RWPE2 (cell line): Measurements from ENCODE around the gene ELOB.

Source experiments
- ATAC-seq: fragments of 200-7000 bp; cut with Tn5 transposase; 3 replicates; pipeline ENCODE4 v1.9.1; 2021; ENCODE audit warnings: low read depth
- DNase-seq: peaks from one replicate; pipeline ENCODE4 v3.0.0-alpha.2; 2020; ENCODE audit warnings: low spot score
- H3K27ac ChIP-seq: fragments of 450-650 bp; 2 replicates; pipeline ENCODE4 v1.5.1; 2017; ENCODE audit warnings: mild to moderate bottlenecking; ENCODE audit not compliant: poor library complexity, severe bottlenecking
- H3K27me3 ChIP-seq: fragments of 250-450 bp; sonication (Bioruptor Pico); 2 replicates; pipeline ENCODE4 v1.5.1; 2021; ENCODE audit warnings: mild to moderate bottlenecking, moderate library complexity; ENCODE audit not compliant: insufficient read depth, poor library complexity, severe bottlenecking
- H3K36me3 ChIP-seq: fragments of 250-450 bp; sonication (Bioruptor Pico); 2 replicates; pipeline ENCODE4 v1.5.1; 2020; ENCODE audit warnings: low read depth, mild to moderate bottlenecking, moderate library complexity
- H3K4me1 ChIP-seq: fragments of 250-450 bp; sonication (Bioruptor Pico); 2 replicates; pipeline ENCODE4 v1.5.1; 2021; ENCODE audit warnings: mild to moderate bottlenecking, moderate library complexity; ENCODE audit not compliant: insufficient read depth, poor library complexity, severe bottlenecking
- H3K4me3 ChIP-seq: fragments of 250-450 bp; sonication (Bioruptor Pico); 2 replicates; pipeline ENCODE4 v1.5.1; 2021; ENCODE audit warnings: mild to moderate bottlenecking, moderate library complexity; ENCODE audit not compliant: severe bottlenecking
- H3K9me3 ChIP-seq: fragments of 250-450 bp; sonication (Bioruptor Pico); 2 replicates; pipeline ENCODE4 v1.5.1; 2021; ENCODE audit warnings: mild to moderate bottlenecking, moderate library complexity; ENCODE audit not compliant: severe bottlenecking
- TF ChIP-seq, protein P1 (sequence below): fragments of 450-650 bp; IDR thresholded peaks from one replicate; pipeline ENCODE4 v1.5.1; 2017; ENCODE audit warnings: mild to moderate bottlenecking, moderate library complexity; ENCODE audit not compliant: poor library complexity, severe bottlenecking

Gene ELOB

DNA sequence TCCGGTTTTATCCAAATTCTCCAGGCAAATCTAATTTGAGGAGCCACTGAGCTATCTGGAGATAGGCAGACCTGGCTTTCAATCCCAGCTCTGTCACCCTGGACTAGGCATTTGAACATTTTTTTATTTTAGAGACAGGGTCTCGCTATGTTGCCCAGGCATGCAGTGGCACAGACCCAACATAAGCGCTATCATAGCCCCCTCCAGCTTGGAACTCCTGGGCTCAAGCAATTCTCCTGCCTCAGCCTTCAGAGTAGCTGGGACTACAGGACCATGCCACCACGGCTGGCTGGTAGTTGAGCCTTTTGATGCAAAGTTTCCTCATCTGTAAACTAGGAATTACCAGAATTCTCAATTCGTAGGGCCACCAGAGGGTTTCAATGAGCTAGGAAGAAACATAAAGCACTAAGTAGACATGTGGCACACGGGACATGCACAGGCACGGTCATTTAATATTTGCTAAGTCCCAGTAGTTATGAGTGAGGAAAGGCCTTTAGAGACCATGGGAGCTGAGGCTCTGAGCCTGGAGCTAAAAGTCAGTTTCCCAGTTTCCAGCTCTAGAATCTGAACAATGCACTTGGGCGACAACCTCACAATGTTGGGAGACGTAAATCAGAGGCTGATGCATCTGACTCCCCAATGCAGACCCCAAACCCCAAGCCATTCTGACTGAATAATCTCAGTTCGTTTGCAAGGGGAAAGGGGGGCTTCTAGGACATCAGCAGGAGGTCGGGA lies 1.1 kb downstream of the ELOB start:
- TF ChIP-seq, protein P1, sequence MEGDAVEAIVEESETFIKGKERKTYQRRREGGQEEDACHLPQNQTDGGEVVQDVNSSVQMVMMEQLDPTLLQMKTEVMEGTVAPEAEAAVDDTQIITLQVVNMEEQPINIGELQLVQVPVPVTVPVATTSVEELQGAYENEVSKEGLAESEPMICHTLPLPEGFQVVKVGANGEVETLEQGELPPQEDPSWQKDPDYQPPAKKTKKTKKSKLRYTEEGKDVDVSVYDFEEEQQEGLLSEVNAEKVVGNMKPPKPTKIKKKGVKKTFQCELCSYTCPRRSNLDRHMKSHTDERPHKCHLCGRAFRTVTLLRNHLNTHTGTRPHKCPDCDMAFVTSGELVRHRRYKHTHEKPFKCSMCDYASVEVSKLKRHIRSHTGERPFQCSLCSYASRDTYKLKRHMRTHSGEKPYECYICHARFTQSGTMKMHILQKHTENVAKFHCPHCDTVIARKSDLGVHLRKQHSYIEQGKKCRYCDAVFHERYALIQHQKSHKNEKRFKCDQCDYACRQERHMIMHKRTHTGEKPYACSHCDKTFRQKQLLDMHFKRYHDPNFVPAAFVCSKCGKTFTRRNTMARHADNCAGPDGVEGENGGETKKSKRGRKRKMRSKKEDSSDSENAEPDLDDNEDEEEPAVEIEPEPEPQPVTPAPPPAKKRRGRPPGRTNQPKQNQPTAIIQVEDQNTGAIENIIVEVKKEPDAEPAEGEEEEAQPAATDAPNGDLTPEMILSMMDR = no peak
- no peaks in the 10 kb centered on the region for H3K9me3 ChIP-seq
- peak; percentile 7 for DNase-seq
- H3K27ac ChIP-seq = peak overlapping the region; percentile 88
- peaks cover 51% of the 10 kb centered on the region for H3K36me3 ChIP-seq
- peak overlapping the region; percentile 94 for H3K4me3 ChIP-seq
- H3K27me3 ChIP-seq = no peaks in the 10 kb centered on the region
- peaks cover 12% of the 10 kb centered on the region for H3K4me1 ChIP-seq
- ATAC-seq = no peak

DNA sequence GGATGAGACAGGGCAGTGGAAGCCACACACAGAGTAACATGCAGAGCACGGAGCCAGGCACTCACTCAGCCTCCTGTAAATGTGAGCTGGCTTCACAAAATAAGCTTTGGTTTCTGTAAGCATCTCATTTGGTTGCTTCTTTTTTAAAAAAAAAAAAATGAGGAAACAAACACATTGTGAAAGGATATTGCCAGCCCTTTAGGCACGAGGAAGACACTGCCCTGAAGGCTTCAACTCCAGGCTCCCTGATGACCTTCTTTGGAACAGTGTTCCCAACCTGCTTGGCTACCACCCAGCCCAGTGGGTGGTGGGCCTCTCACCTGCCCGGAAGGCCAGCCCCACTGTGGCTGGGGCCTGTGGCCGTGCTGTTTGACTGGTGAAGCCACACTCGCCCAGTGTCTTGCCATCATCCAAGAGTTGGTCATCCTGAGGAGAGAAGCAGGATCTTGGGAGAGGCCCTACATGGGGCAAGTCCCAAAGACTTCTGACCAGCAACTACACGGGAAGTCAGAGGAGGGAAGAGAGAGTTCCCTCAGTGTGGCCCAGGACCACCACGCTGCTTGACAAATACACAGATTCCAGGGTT lies 1.9 kb downstream of the ELOB start:
- Histone ChIP-seq H3K9me3 (no peaks in the 10 kb centered on the region), H3K27ac (peak overlapping the region; percentile 88), H3K4me3 (no peak overlapping the region), H3K27me3 (no peaks in the 10 kb centered on the region), H3K4me1 (peaks cover 16% of the 10 kb centered on the region), H3K36me3 (peaks cover 58% of the 10 kb centered on the region)
- TF ChIP-seq, protein P1 = no peak
- no peak for ATAC-seq
- DNase-seq = no peak

DNA sequence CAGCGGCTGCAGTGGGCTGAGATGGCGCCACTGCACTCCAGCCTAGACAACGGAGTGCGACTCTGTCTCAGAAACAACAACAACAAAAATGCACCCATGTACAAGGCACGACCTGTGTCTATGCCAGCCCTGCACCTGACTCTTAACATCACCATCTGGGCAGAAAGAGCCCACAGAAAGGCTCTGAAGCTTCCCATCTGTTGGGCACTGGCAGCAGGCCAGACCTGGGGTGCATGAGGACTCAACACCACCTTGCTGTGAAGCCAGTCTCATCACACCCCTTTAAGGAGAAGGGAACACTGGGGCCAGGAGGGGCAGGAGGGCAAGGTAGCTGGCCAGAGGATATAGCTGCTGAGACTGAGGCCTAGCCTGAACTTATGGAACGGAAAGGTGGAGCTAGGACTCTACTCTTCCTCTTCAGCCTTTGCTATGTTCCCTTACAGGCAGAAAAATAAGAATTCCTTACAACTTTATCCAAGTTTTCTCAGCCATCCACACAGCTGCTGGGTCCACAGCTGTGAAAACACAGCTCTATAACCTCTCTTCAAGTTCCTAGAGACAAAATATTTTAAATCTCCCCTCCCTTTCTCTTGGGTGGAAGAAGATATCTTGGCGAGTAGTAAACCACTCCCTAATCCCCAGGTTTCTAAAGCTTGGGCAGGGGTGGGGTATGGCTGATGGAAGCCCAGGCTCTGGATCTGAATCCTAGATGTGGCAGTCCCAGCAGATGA lies 2.8 kb downstream of the ELOB start:
- H3K4me1 ChIP-seq = peaks cover 24% of the 10 kb centered on the region
- no peaks in the 10 kb centered on the region for H3K27me3 ChIP-seq
- peaks cover 67% of the 10 kb centered on the region for H3K36me3 ChIP-seq
- H3K27ac ChIP-seq = peak overlapping the region; percentile 88
- ATAC-seq (no peak), DNase-seq (no peak)
- TF ChIP-seq, protein P1 = no peak
- no peak overlapping the region for H3K4me3 ChIP-seq
- H3K9me3 ChIP-seq = no peaks in the 10 kb centered on the region

DNA sequence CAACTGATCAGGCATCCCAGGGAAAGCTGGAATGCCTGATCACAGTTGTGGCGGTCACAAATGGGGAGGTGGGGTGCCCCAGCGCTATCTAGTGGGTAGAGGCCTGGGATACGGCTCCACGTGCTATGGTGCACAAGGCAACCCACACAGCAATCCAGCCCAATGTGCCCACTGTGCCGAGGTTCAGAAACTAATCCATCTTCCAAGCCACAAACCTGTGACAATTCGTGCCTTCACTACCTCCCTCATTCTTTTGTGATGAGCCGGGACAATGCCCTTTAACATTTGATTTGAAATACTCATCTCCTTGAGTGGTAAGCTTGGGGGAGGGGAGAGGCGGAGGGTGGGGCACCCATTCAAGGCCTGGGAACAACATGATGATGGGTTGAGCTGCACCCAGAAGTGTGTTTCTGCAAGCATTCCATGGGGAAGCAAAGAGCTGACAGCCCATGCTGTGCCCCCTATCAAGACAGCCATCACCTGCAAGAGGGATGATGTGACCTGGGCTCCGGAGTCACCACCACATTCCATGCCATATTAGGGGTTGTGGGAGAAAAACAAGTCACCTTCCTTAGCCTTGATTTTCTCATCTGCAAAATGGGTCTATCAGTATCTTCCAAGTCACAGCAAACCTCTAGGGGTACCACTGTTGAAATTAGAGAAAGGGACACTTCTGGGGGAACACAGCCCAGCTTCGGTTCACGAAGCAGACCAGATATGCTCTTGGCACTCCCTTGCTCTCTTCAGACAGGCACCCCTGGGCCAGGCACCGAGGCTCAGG lies 3.7 kb downstream of the ELOB start:
- TF ChIP-seq, protein P1 = no peak
- Histone ChIP-seq H3K27me3 (no peaks in the 10 kb centered on the region), H3K36me3 (peaks cover 76% of the 10 kb centered on the region), H3K27ac (peak overlapping the region; percentile 88), H3K4me3 (no peak overlapping the region), H3K4me1 (peaks cover 33% of the 10 kb centered on the region), H3K9me3 (no peaks in the 10 kb centered on the region)
- DNase-seq (no peak), ATAC-seq (no peak)
